RWPE2 (cell line): ENCODE results near the gene PPP1R27.
A peak's percentile ranks its signal among the peaks of the same experiment; 100 is the strongest.

ENCODE experiments used
- ATAC-seq: fragments of 200-7000 bp; cut with Tn5 transposase; 3 replicates; pipeline ENCODE4 v1.9.1; 2021; ENCODE audit warnings: low read depth
- DNase-seq: peaks from one replicate; pipeline ENCODE4 v3.0.0-alpha.2; 2020; ENCODE audit warnings: low spot score
- H3K27ac ChIP-seq: fragments of 450-650 bp; 2 replicates; pipeline ENCODE4 v1.5.1; 2017; ENCODE audit warnings: mild to moderate bottlenecking; ENCODE audit not compliant: poor library complexity, severe bottlenecking
- H3K27me3 ChIP-seq: fragments of 250-450 bp; sonication (Bioruptor Pico); 2 replicates; pipeline ENCODE4 v1.5.1; 2021; ENCODE audit warnings: mild to moderate bottlenecking, moderate library complexity; ENCODE audit not compliant: insufficient read depth, poor library complexity, severe bottlenecking
- H3K36me3 ChIP-seq: fragments of 250-450 bp; sonication (Bioruptor Pico); 2 replicates; pipeline ENCODE4 v1.5.1; 2020; ENCODE audit warnings: low read depth, mild to moderate bottlenecking, moderate library complexity
- H3K4me1 ChIP-seq: fragments of 250-450 bp; sonication (Bioruptor Pico); 2 replicates; pipeline ENCODE4 v1.5.1; 2021; ENCODE audit warnings: mild to moderate bottlenecking, moderate library complexity; ENCODE audit not compliant: insufficient read depth, poor library complexity, severe bottlenecking
- H3K4me3 ChIP-seq: fragments of 250-450 bp; sonication (Bioruptor Pico); 2 replicates; pipeline ENCODE4 v1.5.1; 2021; ENCODE audit warnings: mild to moderate bottlenecking, moderate library complexity; ENCODE audit not compliant: severe bottlenecking
- H3K9me3 ChIP-seq: fragments of 250-450 bp; sonication (Bioruptor Pico); 2 replicates; pipeline ENCODE4 v1.5.1; 2021; ENCODE audit warnings: mild to moderate bottlenecking, moderate library complexity; ENCODE audit not compliant: severe bottlenecking
- CTCF ChIP-seq: fragments of 450-650 bp; IDR thresholded peaks from one replicate; pipeline ENCODE4 v1.5.1; 2017; ENCODE audit warnings: mild to moderate bottlenecking, moderate library complexity; ENCODE audit not compliant: poor library complexity, severe bottlenecking

Gene PPP1R27

GRCh38 chr17:81831563-81831956, 3.3 kb downstream of the PPP1R27 start:
- Histone ChIP-seq H3K27me3 (no peaks in the 10 kb centered on the region), H3K36me3 (no peaks in the 10 kb centered on the region), H3K4me1 (peaks cover 8% of the 10 kb centered on the region), H3K4me3 (no peak overlapping the region), H3K27ac (peak overlapping the region; percentile 71), H3K9me3 (no peaks in the 10 kb centered on the region)
- ATAC-seq = no peak
- no peak for TF ChIP-seq CTCF
- DNase-seq = no peak

- DNase-seq = no peak
- ATAC-seq = no peak
- H3K36me3 ChIP-seq = no peaks in the 10 kb centered on the region
- no peaks in the 10 kb centered on the region for H3K9me3 ChIP-seq
- peaks cover 8% of the 10 kb centered on the region for H3K4me1 ChIP-seq
- no peak overlapping the region for H3K27ac ChIP-seq
- H3K4me3 ChIP-seq = no peak overlapping the region
- no peaks in the 10 kb centered on the region for H3K27me3 ChIP-seq
- no peak for TF ChIP-seq CTCF
Observed at GRCh38 chr17:81829858-81830257, 5.0 kb downstream of the PPP1R27 start.

- DNase-seq (no peak), ATAC-seq (no peak)
- H3K9me3 ChIP-seq = no peaks in the 10 kb centered on the region
- H3K27me3 ChIP-seq = no peaks in the 10 kb centered on the region
- no peak for TF ChIP-seq CTCF
- H3K4me3 ChIP-seq = no peak overlapping the region
- no peak overlapping the region for H3K27ac ChIP-seq
- H3K36me3 ChIP-seq = no peaks in the 10 kb centered on the region
- peaks cover 8% of the 10 kb centered on the region for H3K4me1 ChIP-seq
Observed at GRCh38 chr17:81828656-81829055, 6.2 kb downstream of the PPP1R27 start.

- Histone ChIP-seq H3K4me1 (no peaks in the 10 kb centered on the region), H3K9me3 (no peaks in the 10 kb centered on the region), H3K27ac (no peak overlapping the region), H3K36me3 (no peaks in the 10 kb centered on the region), H3K4me3 (no peak overlapping the region), H3K27me3 (no peaks in the 10 kb centered on the region)
- TF ChIP-seq CTCF = no peak
- ATAC-seq = no peak; the same call in 2 of the 3 replicates
- DNase-seq = no peak
Observed at GRCh38 chr17:81825841-81826466, 8.9 kb downstream of the PPP1R27 start.

- Histone ChIP-seq H3K36me3 (no peaks in the 10 kb centered on the region), H3K27ac (no peak overlapping the region), H3K27me3 (no peaks in the 10 kb centered on the region), H3K4me1 (no peaks in the 10 kb centered on the region), H3K9me3 (no peaks in the 10 kb centered on the region), H3K4me3 (no peak overlapping the region)
- DNase-seq (no peak), ATAC-seq (no peak)
- no peak for TF ChIP-seq CTCF
Observed at GRCh38 chr17:81824595-81824994, 10.3 kb downstream of the PPP1R27 start.
